HUES64 (cell line): Measurements from ENCODE around the gene CD74. TPM values are rescaled to one million over a fixed set of nuclear protein-coding genes. Genes with fewer than 3 reads are reported as not detected.
"Not testable (repeated sequence)": the region's sequence is repeated elsewhere in the genome, so short reads cannot be mapped to it uniquely, and the experiment has no call there.

Source experiments
- H3K27ac ChIP-seq: 2 replicates; pipeline ENCODE4 v1.7.0; 2013; ENCODE audit warnings: low read depth, low read length, inconsistent platforms
- H3K27me3 ChIP-seq: 2 replicates; pipeline ENCODE4 v1.6.1; 2013; ENCODE audit warnings: mild to moderate bottlenecking, low read length; ENCODE audit not compliant: insufficient read depth
- H3K36me3 ChIP-seq: 2 replicates; pipeline ENCODE4 v1.6.1; 2013; ENCODE audit warnings: mild to moderate bottlenecking, low read length; ENCODE audit not compliant: insufficient read depth
- H3K4me1 ChIP-seq: 2 replicates; pipeline ENCODE4 v1.6.1; 2013; ENCODE audit warnings: mild to moderate bottlenecking, low read length, moderate library complexity; ENCODE audit not compliant: insufficient read depth
- H3K4me3 ChIP-seq: 2 replicates; pipeline ENCODE4 v1.5.1; 2013; ENCODE audit warnings: mild to moderate bottlenecking, low read length, moderate library complexity
- H3K9ac ChIP-seq: 2 replicates; pipeline ENCODE4 v1.6.1; 2013; ENCODE audit warnings: mild to moderate bottlenecking, low read depth, low read length
- H3K9me3 ChIP-seq: 2 replicates; pipeline ENCODE4 v1.6.1; 2013; ENCODE audit warnings: low read depth, low read length; ENCODE audit not compliant: insufficient read depth
- WGBS: fragments of 150-250, 120-280 bp; methylation state at CpG from one replicate; pipeline ENCODE4 v1.1.7; 2013; ENCODE audit warnings: missing lambda C conversion rate; 5-methylcytosine and 5-hydroxymethylcytosine counted together
- polyA plus RNA-seq, 2 experiments: library from polyadenylated mRNA; stranded (reverse); fragments of 50-300 nt; gene quantifications; one replicate each; pipeline ENCODE4 v1.2.3, GENCODE V29; 2013

Gene CD74
- polyA plus RNA-seq (2013, experiment 1 of 2): 11.7 TPM
- polyA plus RNA-seq (2013, experiment 2 of 2): 18.8 TPM

DNA sequence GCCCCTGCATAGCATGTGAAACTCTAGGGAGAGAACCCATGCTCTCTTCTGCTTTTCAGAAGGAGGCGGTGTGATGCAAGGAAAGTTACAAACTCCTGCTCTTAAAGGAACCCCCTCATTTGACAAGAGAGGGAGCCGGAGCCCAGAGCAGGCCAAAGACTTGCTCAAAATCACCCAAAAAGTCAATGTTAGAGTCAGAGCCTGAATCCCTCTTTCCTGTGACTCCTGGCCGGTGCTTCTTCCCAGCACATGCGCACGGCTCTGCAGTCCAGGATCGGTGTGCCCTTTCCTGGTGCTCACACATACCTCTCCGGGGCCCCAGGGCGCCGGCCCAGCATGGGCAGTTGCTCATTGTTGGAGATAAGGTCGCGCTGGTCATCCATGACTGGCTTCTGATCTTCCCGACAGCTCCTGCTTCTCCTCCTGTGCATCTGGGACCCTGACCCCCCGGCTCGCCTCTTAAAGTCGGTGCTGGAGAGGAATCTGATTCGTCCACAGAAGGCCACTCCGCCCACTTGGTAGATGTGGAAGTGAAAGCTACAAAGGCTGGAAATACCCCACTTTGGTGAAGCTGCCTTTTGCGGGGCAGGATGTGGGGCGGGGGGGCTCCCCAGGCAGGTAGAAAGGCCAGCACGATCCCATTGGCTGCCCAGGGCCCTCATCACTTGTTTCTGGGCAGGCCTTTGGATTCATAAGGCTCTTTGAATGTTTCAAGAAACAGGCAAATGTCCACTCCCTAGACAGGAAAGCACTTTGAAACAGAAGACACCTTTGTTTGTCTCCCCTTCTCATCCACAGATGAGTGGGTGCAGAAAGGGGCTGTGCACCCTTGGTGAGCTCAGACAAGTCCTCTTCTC lies at the start of gene CD74:
CD74 (minus strand) TSS at position 592 of the 857 bp plus-strand sequence; CDS start at position 431, 161 bp downstream.
- WGBS: 64% methylated on average over 20 of the region's 20 CpGs
- H3K27ac ChIP-seq: peak within 1 kb of the TSS; percentile 46; the same call in 1 of the 2 replicates
- H3K4me3 ChIP-seq: peak within 1 kb of the TSS; percentile 31
- H3K4me1 ChIP-seq: peaks cover 13% of the 10 kb centered on the region
- no peaks in the 10 kb centered on the region for H3K9me3 ChIP-seq
- no peaks in the 10 kb centered on the region for H3K27me3 ChIP-seq
- no peaks in the 10 kb centered on the region for H3K36me3 ChIP-seq
- peak within 1 kb of the TSS; percentile 42; the same call in 1 of the 2 replicates for H3K9ac ChIP-seq

DNA sequence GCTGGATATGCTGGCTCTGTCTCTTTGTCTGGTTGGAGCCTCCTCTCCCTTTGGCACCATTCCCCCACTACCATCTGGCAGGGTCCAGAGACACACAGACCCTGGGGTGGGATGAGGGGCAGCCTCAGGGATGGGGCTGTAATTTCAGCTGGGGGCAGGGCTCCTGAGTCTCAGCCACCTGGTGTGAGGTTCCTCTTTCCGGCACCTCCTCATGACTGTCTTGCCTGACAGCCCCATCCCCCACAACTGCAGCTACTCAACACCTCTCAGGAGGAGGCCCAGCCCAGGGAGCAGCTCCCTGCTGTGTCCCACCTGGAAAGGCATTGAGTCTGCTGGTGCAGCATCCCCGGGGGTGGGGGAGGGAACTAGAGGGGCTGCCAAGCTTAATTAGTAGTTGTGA lies 48.5 kb upstream of the CD74 start:
- Histone ChIP-seq H3K36me3 (no peaks in the 10 kb centered on the region), H3K9ac (no peak overlapping the region), H3K27ac (peak overlapping the region; percentile 38; the same call in 1 of the 2 replicates), H3K4me1 (peaks cover 21% of the 10 kb centered on the region), H3K27me3 (no peaks in the 10 kb centered on the region), H3K9me3 (no peaks in the 10 kb centered on the region), H3K4me3 (no peak overlapping the region)
- 8% methylated on average over 2 of the region's 2 CpGs for WGBS

DNA sequence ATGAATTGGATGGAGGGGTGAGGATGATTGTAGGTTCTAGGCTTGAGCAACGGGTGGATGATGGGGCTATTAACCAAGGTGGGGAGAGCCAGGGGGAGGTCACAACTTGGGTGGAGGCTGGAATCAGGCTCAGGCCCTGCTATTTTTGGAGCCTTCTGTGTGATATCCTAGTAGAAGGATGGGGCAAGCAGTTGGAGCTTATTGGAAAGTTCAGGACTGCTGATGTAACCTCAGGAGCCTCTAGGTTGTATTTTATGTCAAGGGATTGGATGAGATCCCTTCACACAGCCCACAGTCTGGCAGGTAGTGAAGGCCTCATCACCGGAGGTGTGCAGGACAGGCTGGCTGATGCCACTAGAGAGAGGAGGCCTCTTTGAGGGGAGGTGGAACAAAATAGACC lies 48.1 kb upstream of the CD74 start:
- WGBS: 86% methylated on average over 2 of the region's 2 CpGs
- Histone ChIP-seq H3K4me3 (no peak overlapping the region), H3K9ac (no peak overlapping the region), H3K27me3 (no peaks in the 10 kb centered on the region), H3K9me3 (no peaks in the 10 kb centered on the region), H3K4me1 (peaks cover 21% of the 10 kb centered on the region), H3K36me3 (no peaks in the 10 kb centered on the region), H3K27ac (peak overlapping the region; percentile 38; the same call in 1 of the 2 replicates)

DNA sequence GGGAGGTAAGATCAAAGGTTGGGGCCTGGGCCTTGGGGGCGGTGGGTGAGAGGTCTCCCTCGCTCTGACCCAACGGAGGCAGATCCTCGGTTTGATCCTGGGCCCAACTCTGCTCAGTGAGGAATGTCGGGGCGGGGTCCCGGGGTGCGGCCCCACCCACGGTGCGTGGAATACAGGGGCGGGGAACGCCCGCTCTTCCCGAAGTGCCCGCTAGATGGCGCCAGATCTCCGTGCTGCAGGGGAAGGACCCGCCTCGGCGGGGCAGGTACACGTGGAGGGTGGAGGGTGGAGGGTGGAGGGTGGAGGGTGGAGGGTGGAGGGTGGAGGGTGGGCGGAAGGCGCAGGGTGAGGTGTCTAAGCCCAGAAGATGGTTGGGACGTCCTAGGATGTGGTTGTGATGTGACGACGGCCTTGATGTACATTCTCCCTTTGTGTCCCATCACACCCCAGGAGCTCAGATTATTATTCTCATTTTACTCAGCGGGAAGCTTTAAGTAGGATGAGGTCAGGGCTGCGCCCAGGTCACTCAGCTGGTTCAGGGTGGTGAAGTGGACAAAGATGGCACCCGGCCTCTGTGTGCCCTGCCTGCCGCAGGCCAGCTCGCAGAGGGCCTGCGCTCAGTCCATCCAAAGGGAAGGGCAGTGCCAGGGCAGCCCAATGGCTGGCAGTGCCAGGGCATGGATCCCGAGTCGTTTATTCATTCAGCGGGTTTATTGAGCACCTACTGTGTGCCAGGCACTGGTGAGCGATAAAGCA lies 46.3 kb upstream of the CD74 start:
- Histone ChIP-seq H3K36me3 (no peaks in the 10 kb centered on the region), H3K4me3 (no peak overlapping the region), H3K27me3 (no peaks in the 10 kb centered on the region), H3K4me1 (peaks cover 20% of the 10 kb centered on the region), H3K9ac (no peak overlapping the region), H3K27ac (no peak overlapping the region), H3K9me3 (no peaks in the 10 kb centered on the region)
- WGBS: 28% methylated on average over 31 of the region's 36 CpGs

DNA sequence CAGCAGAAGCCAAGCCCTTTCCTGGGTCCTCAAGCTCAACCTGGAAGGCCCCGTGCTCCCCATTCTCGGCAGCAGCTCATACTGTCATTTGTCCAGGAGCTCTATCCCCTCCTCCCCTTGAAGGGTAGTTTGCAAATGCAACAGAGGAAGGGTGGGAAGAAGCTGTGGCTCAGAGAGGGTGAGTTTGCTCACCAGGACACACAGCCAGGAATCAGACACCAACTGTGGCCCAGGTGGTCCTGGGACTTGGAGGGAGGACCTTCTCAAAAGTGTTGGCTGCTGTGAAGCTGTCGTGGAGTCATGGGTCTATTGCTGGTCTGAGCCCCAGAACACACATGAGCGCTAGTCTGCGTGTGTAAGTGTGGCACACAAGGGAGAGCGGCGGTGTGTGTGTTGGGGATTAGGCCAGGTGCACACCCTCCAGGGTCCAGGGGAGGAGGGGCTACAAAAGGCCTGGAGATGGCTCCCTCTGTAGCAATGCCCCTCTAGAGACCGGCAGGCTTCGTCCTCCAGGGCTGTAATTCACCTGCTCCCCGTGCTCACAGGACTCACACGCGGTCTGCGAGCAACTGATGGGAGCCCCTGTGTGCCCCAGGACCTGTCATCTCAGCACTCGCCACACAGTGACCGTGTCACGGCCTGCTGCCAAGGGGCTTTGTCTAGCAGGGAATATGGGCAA lies 45.0 kb upstream of the CD74 start:
- Histone ChIP-seq H3K9me3 (no peaks in the 10 kb centered on the region), H3K4me1 (peaks cover 20% of the 10 kb centered on the region), H3K4me3 (no peak overlapping the region), H3K9ac (no peak overlapping the region), H3K27ac (no peak overlapping the region), H3K36me3 (no peaks in the 10 kb centered on the region), H3K27me3 (no peaks in the 10 kb centered on the region)
- 93% methylated on average over 16 of the region's 16 CpGs for WGBS

- 59% methylated on average over 6 of the region's 6 CpGs for WGBS
- Histone ChIP-seq H3K36me3 (no peaks in the 10 kb centered on the region), H3K9me3 (no peaks in the 10 kb centered on the region), H3K27me3 (no peaks in the 10 kb centered on the region), H3K27ac (no peak overlapping the region), H3K9ac (no peak overlapping the region), H3K4me3 (no peak overlapping the region), H3K4me1 (peaks cover 20% of the 10 kb centered on the region)
These were observed 44.4 kb upstream of the CD74 start for GRCh38 chr5:150457121-150457520.

DNA sequence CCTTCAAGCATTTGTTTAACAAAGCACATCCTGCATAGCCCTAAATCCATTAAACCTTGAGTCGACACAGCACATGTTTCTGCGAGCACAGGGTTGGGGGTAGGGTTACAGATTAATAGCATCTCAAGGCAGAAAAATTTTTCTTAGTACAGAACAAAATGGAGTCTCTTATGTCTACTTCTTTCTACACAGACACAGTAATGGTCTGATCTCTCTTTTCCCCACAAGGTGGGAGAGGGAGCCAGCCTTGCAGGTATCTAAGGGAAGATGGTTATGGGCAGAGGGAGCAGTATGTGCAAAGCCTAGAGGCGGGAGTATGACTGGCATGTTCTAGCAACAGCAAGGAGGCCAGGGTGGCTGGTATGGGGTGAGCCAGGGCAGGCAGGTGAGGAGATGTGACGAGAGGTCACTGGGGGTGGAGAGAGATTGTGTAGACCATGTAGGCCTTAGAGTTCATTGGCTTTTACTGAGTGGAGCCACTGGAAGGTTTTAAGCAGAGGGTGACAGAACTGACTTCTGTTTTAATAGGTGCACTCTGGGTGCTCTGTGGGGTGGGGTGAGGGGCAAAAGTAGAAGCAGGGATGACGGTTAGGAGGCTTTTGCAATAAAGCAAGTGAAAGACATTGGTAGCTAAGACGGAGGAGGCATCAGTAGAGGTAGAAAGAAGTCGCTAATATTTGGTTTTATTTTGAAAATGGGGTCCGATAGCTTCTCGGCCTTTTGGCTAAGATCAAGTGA lies 42.0 kb upstream of the CD74 start:
- no peak overlapping the region for H3K27ac ChIP-seq

GRCh38 chr5:150454027-150454426 lies 41.3 kb upstream of the CD74 start:
- H3K4me3 ChIP-seq, H3K27me3 ChIP-seq: not testable (repeated sequence)
- WGBS: 85% methylated on average over 6 of the region's 8 CpGs

More for the DNA sequence above, 42.0 kb upstream of the CD74 start:
- Histone ChIP-seq H3K4me3 (no peak overlapping the region), H3K9ac (no peak overlapping the region), H3K36me3 (no peaks in the 10 kb centered on the region), H3K4me1 (peaks cover 7% of the 10 kb centered on the region; the same call in 1 of the 2 replicates), H3K9me3 (no peaks in the 10 kb centered on the region), H3K27me3 (no peaks in the 10 kb centered on the region)
- WGBS: 93% methylated on average over 7 of the region's 9 CpGs

GRCh38 chr5:150452914-150453313 lies 40.2 kb upstream of the CD74 start:
- Histone ChIP-seq H3K9me3 (no peaks in the 10 kb centered on the region), H3K9ac (no peak overlapping the region), H3K4me3 (no peak overlapping the region), H3K27ac (no peak overlapping the region), H3K36me3 (peaks cover 12% of the 10 kb centered on the region), H3K27me3 (no peaks in the 10 kb centered on the region), H3K4me1 (peaks cover 12% of the 10 kb centered on the region; the same call in 1 of the 2 replicates)
- WGBS: 98% methylated on average over 4 of the region's 4 CpGs

More at GRCh38 chr5:150454027-150454426, 41.3 kb upstream of the CD74 start:
- H3K27ac ChIP-seq: peak overlapping the region; percentile 57; the same call in 1 of the 2 replicates
- not testable (repeated sequence) for H3K4me1 ChIP-seq, H3K9me3 ChIP-seq, H3K36me3 ChIP-seq, H3K9ac ChIP-seq

GRCh38 chr5:150451594-150451993 lies 38.9 kb upstream of the CD74 start:
- 100% methylated on average over 1 of the region's 1 CpG for WGBS
- H3K27ac ChIP-seq: no peak overlapping the region
- H3K4me3 ChIP-seq: no peak overlapping the region
- no peaks in the 10 kb centered on the region for H3K9me3 ChIP-seq
- H3K9ac ChIP-seq: no peak overlapping the region
- H3K27me3 ChIP-seq: no peaks in the 10 kb centered on the region
- peaks cover 26% of the 10 kb centered on the region for H3K36me3 ChIP-seq
- peaks cover 13% of the 10 kb centered on the region; the same call in 1 of the 2 replicates for H3K4me1 ChIP-seq
